Activated gamma-delta T cell treated with anti-CD3 and anti-CD28 coated beads, Interleukin-2, amount 50 U/mL, for 16 hours (primary cell): ENCODE results near the gene CD99.

ENCODE experiments used
- DNase-seq: peaks from one replicate; pipeline ENCODE4 v3.0.0-alpha.2; 2020; ENCODE audit warnings: low read depth

The CD99 gene, protein sequence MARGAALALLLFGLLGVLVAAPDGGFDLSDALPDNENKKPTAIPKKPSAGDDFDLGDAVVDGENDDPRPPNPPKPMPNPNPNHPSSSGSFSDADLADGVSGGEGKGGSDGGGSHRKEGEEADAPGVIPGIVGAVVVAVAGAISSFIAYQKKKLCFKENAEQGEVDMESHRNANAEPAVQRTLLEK

DNA sequence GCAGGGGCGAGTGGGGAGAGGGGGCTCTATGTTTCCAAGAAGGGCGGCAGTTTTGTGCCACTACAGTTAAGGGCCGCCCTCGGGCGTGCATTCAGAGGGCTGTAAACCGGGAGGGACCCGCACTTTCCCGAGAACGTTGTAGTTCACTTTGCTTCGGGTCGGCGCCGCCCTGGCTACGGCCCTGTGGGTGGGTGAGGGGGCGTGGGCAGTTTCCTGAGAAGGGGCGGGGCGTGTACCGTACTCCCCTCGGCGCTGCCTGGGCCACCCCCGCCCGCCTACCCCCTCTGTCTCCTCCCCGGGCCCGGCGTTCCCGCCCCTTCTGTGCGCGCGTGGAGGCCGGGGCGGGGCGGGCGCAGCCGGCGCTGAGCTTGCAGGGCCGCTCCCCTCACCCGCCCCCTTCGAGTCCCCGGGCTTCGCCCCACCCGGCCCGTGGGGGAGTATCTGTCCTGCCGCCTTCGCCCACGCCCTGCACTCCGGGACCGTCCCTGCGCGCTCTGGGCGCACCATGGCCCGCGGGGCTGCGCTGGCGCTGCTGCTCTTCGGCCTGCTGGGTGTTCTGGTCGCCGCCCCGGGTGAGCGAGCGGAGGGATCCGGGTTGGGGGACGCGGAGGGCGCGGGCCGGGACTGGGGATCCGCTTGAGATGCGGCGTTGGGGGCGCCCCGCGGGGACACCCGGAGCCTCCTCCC lies at the start of gene CD99:
TSS of gene CD99 (plus strand) at position 440 of the 687 bp plus-strand sequence. CDS start at position 506, 66 bp downstream.
- DNase-seq, result peak; percentile 85

- DNase-seq, result no peak
Measured at GRCh38 chrX:2642146-2642545, 48.9 kb upstream of the CD99 start.

GRCh38 chrX:2642791-2643190 lies 48.3 kb upstream of the CD99 start:
- no peak for DNase-seq

DNA sequence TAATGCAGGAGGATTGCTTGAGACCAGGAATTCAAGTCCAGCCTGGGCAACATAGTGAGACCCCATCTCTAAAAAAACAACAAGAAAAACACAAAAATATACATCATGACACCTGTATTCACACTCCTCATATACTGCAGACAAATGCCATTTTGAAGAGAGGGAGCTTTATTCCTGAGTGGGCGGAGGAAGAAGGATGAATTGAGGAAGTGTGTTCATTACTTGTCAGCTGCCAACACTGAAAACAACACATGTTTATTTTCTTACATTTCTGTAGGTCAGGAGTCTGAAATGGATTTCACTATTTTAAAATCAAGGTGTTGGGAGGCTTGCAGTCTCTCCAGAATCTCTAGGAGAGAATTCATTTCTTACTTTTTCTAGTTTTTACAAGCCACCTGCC lies 47.2 kb upstream of the CD99 start:
- DNase-seq, result no peak

DNA sequence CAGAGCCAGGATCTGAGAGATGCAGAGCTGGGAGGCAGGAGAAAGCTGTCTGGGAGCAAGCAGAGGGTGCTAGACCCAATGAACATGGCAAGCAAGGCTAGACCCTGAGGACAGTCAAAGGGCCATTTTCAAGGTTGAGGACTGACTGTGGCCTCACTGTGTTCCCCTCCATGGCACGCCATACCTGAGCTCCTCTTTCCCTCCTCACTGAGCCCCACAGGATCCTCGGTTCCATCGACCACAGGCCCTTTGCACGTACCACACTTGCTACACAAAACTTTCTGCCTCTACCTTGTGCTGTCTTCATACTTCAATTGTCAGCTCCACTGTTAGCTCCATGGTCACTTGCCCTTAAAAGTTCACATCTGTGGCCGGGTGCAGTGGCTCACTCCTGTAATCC lies 45.5 kb upstream of the CD99 start:
- no peak for DNase-seq

GRCh38 chrX:2647627-2648026 lies 43.5 kb upstream of the CD99 start:
- DNase-seq, result no peak

DNA sequence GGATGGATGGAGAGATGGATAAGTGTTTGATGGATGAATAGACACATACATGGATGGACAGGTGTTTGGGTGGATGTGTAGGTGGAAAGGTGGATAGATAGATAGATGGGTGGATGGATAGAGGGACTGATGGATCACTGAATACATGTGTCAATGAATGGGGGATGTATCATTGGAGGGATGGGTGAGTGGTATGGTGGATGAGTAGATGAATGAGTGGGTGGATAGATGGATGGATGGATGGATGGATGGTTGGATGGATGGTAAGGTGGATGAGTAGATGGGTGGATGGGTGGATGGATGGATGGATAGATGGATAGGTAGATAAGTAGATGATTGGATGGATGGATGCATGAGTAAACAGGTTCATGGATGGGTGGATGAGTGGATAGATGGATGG lies 41.1 kb upstream of the CD99 start:
- no peak for DNase-seq

DNA sequence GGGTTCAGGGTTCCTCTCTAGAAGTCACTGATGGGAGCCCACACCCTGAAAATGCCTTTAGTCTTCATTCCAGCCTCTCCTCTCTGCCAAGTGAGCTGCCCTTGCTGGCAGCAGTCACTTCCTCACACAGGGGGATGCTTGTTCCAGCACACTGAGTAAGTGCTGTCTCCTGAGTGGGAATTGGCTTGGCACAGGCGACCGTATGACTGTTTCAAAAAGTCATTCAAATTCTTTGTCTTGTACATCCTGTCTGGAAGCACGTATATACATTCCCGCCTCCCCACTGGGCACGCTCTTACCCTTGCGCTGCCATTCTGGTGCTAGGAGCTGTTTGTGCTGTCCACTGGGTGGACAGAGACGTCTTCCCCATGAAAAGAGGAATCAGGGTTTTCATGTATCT lies 40.2 kb upstream of the CD99 start:
- no peak for DNase-seq

DNA sequence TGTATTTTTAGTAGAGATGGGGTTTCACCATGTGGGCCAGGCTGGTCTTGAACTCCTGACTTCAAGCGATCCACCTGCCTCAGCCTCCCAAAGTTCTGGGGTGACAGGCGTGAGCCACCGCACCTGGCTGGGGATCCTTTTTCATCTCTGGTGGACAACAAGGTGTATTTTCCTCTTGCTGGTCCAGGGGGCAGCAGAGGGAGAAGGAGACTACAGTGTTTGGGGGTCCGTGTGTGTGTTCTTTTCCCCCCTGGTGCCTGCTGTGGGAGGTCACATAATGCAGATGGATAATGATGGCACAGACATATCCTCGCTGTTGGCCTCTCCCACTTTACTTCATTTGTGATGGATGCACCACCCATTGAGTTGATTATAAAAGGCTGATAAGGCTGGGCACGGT lies 39.0 kb upstream of the CD99 start:
- no peak for DNase-seq

DNA sequence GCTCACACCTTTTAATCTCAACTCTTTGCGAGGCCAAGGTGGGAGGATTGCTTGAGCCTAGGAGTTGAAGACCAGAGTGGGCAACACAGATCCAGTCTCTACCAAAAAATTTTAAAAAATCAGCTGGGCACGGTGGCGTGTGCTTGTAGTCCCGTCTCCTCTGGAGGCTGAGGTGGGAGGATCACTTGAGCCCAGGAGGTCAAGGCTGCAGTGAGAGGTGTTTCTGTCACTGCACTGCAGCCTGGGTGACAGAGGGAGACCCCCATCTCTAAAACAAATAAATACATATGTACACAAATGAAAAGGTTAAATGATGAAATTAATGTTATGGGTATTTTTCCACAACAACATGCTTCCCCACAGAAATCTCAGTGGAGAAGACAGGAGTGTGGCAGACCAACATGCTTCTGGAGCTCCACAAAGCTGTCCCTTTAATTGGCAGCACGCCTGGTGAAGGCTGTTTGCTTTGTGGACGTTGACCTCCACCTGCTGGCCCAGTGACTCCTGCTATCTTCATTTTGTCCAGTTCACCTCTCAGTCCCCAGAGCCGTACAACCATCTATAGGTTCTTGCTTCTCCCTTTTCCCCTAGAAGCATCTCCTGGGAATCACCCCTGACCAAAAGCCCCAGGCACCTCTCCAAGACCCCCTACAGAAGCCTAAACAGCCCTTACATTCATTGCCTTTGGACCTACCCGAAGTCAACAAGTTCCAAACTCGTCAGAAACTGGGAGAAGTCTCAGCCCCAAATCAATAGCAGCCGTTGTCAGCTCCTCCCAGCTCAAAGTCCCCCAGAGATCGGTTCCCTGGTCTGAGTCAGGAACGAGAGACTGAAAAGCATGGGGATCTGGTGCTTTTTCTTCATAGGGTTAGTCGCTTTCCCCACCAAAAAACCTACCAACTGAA lies 36.4 kb upstream of the CD99 start:
- no peak for DNase-seq

DNA sequence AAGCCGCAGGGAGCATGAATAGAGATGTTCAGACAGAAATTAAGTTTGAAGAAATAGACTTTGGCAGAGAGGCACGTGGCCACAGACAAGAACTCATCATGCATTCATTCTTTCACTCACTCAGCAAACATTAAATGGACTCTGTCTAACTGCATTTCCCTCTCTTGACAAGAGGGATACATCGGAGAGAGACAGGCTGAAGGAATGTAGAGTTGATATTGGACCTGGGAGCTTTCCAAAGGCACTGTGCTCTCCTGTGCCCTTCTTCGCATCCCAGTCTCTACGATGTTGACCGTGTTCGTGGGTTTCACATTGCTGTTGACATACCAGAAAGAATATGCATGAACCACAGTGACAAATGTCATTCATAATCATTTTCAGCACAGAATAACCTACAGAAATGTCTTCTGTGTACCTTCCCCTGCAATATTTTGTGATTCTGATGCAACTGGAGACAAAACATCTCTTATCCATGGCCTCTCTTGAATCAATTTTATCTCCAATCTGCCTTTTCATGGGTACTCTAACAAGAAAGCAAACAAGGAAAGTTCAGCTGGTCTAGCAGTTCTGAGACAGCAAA lies 34.7 kb upstream of the CD99 start:
- no peak for DNase-seq

- no peak for DNase-seq
Measured at GRCh38 chrX:2657532-2658113, 33.5 kb upstream of the CD99 start.

GRCh38 chrX:2658585-2659292 lies 32.4 kb upstream of the CD99 start:
- no peak for DNase-seq

DNA sequence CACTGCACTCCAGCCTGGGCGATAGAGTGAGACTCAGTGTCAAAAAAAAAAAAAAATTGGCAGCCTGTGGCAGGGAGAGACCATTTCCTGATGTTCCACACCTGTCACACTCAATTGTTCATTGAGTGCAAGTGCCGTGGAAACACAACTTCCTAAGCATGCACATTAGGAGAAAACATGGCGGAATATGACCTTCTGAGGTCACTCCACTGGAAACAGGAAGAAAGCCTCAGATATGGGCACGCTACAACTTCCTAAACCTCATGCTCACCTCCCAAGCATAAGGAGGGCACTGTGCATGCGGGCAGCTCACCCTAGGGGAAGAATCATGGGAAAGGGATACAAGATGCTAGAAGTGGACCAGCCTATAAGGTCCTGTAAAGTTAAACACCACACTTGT lies 28.5 kb upstream of the CD99 start:
- DNase-seq, result no peak

- no peak for DNase-seq
Measured at GRCh38 chrX:2664502-2664901, 26.6 kb upstream of the CD99 start.

DNA sequence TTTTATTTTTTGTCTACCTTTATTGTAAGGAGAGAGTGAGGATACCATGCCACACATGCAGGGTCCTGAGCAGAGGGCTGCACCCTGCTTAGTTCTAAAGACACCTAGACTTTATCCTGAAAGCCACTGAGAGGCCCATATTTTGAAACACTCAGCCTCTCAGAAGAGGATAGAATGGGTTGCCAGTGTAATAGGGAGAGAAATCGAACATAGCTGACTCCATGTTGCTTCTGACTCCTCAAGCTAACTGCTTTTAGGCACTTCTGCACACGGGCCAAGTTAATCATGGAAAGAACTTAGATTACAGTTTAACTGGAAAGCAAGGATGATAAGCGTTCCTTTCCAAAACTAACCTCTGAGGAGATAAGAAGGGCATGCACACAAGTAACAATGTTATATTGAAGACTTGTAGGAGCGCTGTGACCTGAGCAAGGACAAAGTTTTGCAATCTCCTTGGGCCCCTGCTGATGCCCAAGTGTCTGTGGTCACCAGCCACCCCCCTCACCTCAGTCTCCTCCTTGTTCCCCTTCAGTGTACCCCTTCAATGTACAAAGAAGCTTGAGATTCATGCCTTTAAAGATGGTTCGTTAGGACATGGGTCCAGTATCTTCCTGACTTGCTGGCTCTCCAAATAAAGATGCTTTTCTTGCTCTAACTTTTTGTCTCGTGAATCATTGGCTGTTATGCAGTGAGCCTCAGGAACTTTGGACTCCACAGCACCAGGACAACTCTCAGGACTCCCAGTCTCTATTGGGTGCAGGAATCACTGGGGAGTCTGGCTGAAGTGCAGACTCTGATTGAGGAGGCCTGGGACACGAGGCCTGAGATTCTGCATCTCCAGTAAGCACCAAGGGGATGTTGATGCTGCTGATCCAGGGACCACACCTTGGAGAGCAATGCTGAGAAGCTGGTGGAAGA lies 25.4 kb upstream of the CD99 start:
- no peak for DNase-seq

DNA sequence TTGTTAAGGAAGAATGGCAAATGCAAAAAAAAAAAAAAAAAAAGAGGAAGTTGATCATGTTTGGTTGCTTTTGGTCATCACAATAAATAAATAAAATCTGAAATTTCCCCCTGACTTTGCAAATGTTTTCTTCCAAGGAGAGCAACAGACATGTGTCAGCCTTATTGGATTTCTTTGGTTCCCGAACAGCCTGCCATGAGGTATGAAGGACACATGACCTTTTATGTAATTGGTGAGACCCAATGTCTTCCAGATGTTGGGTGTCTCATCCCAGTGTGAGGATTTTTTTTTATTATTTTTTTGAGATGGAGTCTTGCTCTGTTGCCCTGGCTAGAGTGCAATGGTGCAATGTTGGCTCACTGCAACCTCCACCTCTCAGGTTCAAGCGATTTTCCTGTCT lies 24.6 kb upstream of the CD99 start:
- DNase-seq, result no peak

DNA sequence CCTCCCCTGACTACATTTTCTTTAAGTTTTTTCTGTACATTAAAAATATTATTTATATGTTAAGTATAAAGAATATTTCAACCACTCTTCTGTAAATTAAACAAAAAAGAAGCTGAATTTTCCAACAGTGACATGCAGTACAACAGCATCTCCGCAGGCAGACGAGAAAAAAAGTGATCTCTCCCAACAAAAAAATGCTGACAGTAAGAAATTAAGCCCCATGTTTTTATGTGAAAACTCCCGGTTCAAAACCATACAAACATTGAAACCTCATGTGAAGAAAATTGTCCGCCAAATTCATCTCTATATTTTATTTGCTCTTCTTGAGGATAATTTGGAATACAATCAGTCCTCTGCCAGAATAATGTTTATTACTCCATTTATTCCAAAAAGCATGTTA lies 20.1 kb upstream of the CD99 start:
- no peak for DNase-seq

GRCh38 chrX:2672084-2672483 lies 19.0 kb upstream of the CD99 start:
- no peak for DNase-seq

DNA sequence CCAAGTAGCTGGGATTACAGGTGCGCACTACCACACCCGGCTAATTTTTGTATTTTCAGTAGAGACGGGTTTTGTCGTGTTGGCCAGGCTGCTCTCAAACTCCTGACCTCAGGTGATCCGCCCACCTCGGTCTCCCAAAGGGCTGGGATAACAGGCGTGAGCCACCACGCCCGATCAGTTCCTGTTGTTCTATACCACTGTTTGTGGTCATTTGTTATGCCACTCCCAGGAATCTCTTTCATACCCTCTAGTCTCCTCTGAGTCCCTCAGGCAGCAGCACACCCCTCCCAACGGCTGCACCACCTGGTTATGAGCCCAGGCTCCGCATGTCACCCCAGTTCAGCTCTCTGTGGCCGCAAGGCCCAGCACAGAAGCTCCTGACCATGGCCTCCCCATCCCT lies 17.5 kb upstream of the CD99 start:
- no peak for DNase-seq
